ENCODE data around the gene PIGL.

PIGL gene

GRCh38 chr17:16288860-16289571 lies 72.0 kb downstream of the PIGL start:
- peak overlapping the region; percentile 30 for H3K27ac ChIP-seq
- no peak for TF ChIP-seq ZFX (IDR thresholded peaks at IDR 0.05; ENCODE audit: borderline replicate concordance)

- TF ChIP-seq CTCF (IDR thresholded peaks at IDR 0.05) (no peak), ZFX (IDR thresholded peaks at IDR 0.05; ENCODE audit: borderline replicate concordance) (no peak)
- H3K27ac ChIP-seq, result no peak overlapping the region
Measured at GRCh38 chr17:16293931-16294330, 76.9 kb downstream of the PIGL start.

- TF ChIP-seq CTCF (IDR thresholded peaks at IDR 0.05), result no peak
- no peak overlapping the region for H3K27ac ChIP-seq
Measured at GRCh38 chr17:16294560-16294959, 77.5 kb downstream of the PIGL start.

- peak overlapping the region; percentile 87 for H3K27ac ChIP-seq
Measured at GRCh38 chr17:16296072-16296471, 79.1 kb downstream of the PIGL start.

- peak overlapping the region; percentile 87 for H3K27ac ChIP-seq
- no peak for TF ChIP-seq CTCF (IDR thresholded peaks at IDR 0.05)
- TF ChIP-seq ZFX (IDR thresholded peaks at IDR 0.05; ENCODE audit: borderline replicate concordance), result no peak
Measured at GRCh38 chr17:16297367-16298139, 80.5 kb downstream of the PIGL start.

GRCh38 chr17:16298140-16298662 lies 81.2 kb downstream of the PIGL start:
- H3K27ac ChIP-seq, result peak overlapping the region; percentile 87
- TF ChIP-seq ZFX (IDR thresholded peaks at IDR 0.05; ENCODE audit: borderline replicate concordance), result no peak

- no peak overlapping the region for H3K27ac ChIP-seq
- TF ChIP-seq CTCF (IDR thresholded peaks at IDR 0.05) (no peak), ZFX (IDR thresholded peaks at IDR 0.05; ENCODE audit: borderline replicate concordance) (no peak)
Measured at GRCh38 chr17:16300554-16300953, 83.5 kb downstream of the PIGL start.

- H3K27ac ChIP-seq, result no peak overlapping the region
- TF ChIP-seq CTCF (IDR thresholded peaks at IDR 0.05) (no peak), ZFX (IDR thresholded peaks at IDR 0.05; ENCODE audit: borderline replicate concordance) (no peak)
Measured at GRCh38 chr17:16301963-16302855, 85.2 kb downstream of the PIGL start.
